CD4-positive, alpha-beta T cell treated with Interleukin-17A for 4 hours (primary cell): ENCODE measurements around the gene CPNE7.
"Not testable (repeated sequence)": the region's sequence is repeated elsewhere in the genome, so short reads cannot be mapped to it uniquely, and the experiment has no call there.

Experiments
- DNase-seq: peaks from one replicate; pipeline ENCODE4 v3.0.0-alpha.2; 2020; ENCODE audit warnings: mixed read lengths

CPNE7 gene

GRCh38 chr16:89567656-89568594, 7.6 kb upstream of the CPNE7 start:
- no peak for DNase-seq

- no peak for DNase-seq
Observed at GRCh38 chr16:89569506-89570341, 5.8 kb upstream of the CPNE7 start.

GRCh38 chr16:89570342-89570923, 5.1 kb upstream of the CPNE7 start:
- no peak for DNase-seq

- DNase-seq = not testable (repeated sequence)
Observed at GRCh38 chr16:89570983-89571598, 4.5 kb upstream of the CPNE7 start.

GRCh38 chr16:89571636-89572035, 3.9 kb upstream of the CPNE7 start:
- no peak for DNase-seq

GRCh38 chr16:89572073-89572484, 3.5 kb upstream of the CPNE7 start:
- DNase-seq = no peak

GRCh38 chr16:89572485-89573205, 2.9 kb upstream of the CPNE7 start:
- DNase-seq = no peak

- no peak for DNase-seq
Observed at GRCh38 chr16:89573826-89574680, 1.5 kb upstream of the CPNE7 start.

- DNase-seq = peak; percentile 70
Observed at GRCh38 chr16:89574681-89575246, 794 bp upstream of the CPNE7 start.

GRCh38 chr16:89576153-89577054, 846 bp downstream of the CPNE7 start:
- DNase-seq = no peak

GRCh38 chr16:89577055-89577759, 1.6 kb downstream of the CPNE7 start:
- no peak for DNase-seq

GRCh38 chr16:89579351-89579750, 3.8 kb downstream of the CPNE7 start:
- no peak for DNase-seq

GRCh38 chr16:89581045-89581695, 5.6 kb downstream of the CPNE7 start:
- no peak for DNase-seq

- DNase-seq = no peak
Observed at GRCh38 chr16:89581861-89582563, 6.5 kb downstream of the CPNE7 start.

- DNase-seq = no peak
Observed at GRCh38 chr16:89582614-89583196, 7.1 kb downstream of the CPNE7 start.

GRCh38 chr16:89583197-89583894, 7.8 kb downstream of the CPNE7 start:
- no peak for DNase-seq
